SK-N-SH treated with all-trans-retinoic acid at 6 μM for 48 hours (cell line): ENCODE measurements around the gene LMAN1.

Experiments used
- ATAC-seq: fragments of 200-7000 bp; cut with Tn5 transposase; 3 replicates; pipeline ENCODE4 v1.9.1; 2020; ENCODE audit warnings: mild to moderate bottlenecking, moderate library complexity
- ARNTL ChIP-seq: fragments of 450-650 bp; formaldehyde crosslinking; IDR thresholded peaks from 2 replicates; pipeline ENCODE4 v1.5.0; 2020; ENCODE audit warnings: low read depth, mild to moderate bottlenecking, moderate library complexity, borderline replicate concordance
- BACH2 ChIP-seq: fragments of 250-450 bp; sonication (Bioruptor Pico); IDR thresholded peaks from 2 replicates; pipeline ENCODE4 v1.9.0; 2021; ENCODE audit warnings: mild to moderate bottlenecking, borderline replicate concordance
- CSDC2 ChIP-seq: fragments of 250-450 bp; sonication (Bioruptor Pico); IDR thresholded peaks from 2 replicates; pipeline ENCODE4 v1.5.0; 2020; ENCODE audit warnings: mild to moderate bottlenecking, moderate library complexity
- ESRRG ChIP-seq: fragments of 250-450 bp; sonication (Bioruptor Pico); IDR thresholded peaks from 2 replicates; pipeline ENCODE4 v1.6.1; 2021; ENCODE audit warnings: mild to moderate bottlenecking
- GLIS3 ChIP-seq: fragments of 250-450 bp; sonication (Bioruptor Pico); IDR thresholded peaks from 2 replicates; pipeline ENCODE4 v1.5.0; 2020; ENCODE audit warnings: mild to moderate bottlenecking, moderate library complexity
- ISL1 ChIP-seq: fragments of 250-450 bp; sonication (Bioruptor Pico); IDR thresholded peaks from 2 replicates; pipeline ENCODE4 v2.1.2; 2022; ENCODE audit warnings: mild to moderate bottlenecking, moderate library complexity
- OSR1 ChIP-seq: fragments of 250-450 bp; sonication (Bioruptor Pico); IDR thresholded peaks from 2 replicates; pipeline ENCODE4 v1.8.0; 2022; ENCODE audit warnings: moderate library complexity, mild to moderate bottlenecking, inconsistent platforms
- PATZ1 ChIP-seq: fragments of 250-450 bp; sonication (Bioruptor Pico); IDR thresholded peaks from 2 replicates; pipeline ENCODE4 v1.8.0; 2020; ENCODE audit warnings: mild to moderate bottlenecking, moderate library complexity, borderline replicate concordance
- PPARA ChIP-seq: fragments of 250-450 bp; sonication (Bioruptor Pico); IDR thresholded peaks from 2 replicates; pipeline ENCODE4 v1.5.0; 2020; ENCODE audit warnings: mild to moderate bottlenecking, borderline replicate concordance
- RARB ChIP-seq: fragments of 250-450 bp; sonication (Bioruptor Pico); IDR thresholded peaks from 2 replicates; pipeline ENCODE4 v1.8.0; 2021; ENCODE audit warnings: mild to moderate bottlenecking, moderate library complexity
- SNAI2 ChIP-seq: fragments of 250-450 bp; sonication (Bioruptor Pico); IDR thresholded peaks from 2 replicates; pipeline ENCODE4 v1.5.0; 2020; ENCODE audit warnings: mild to moderate bottlenecking, moderate library complexity
- TCF4 ChIP-seq: fragments of 250-450 bp; sonication (Bioruptor Pico); IDR thresholded peaks from 2 replicates; pipeline ENCODE4 v1.8.0; 2021; ENCODE audit warnings: mild to moderate bottlenecking, moderate library complexity, borderline replicate concordance
- TOX ChIP-seq: fragments of 250-450 bp; sonication (Bioruptor Pico); IDR thresholded peaks from 2 replicates; pipeline ENCODE4 v1.8.0; 2021; ENCODE audit warnings: mild to moderate bottlenecking, moderate library complexity, borderline replicate concordance
- TSHZ2 ChIP-seq: fragments of 250-450 bp; sonication (Bioruptor Pico); IDR thresholded peaks from 2 replicates; pipeline ENCODE4 v1.5.0; 2020; ENCODE audit warnings: mild to moderate bottlenecking, moderate library complexity
- ZFP3 ChIP-seq: fragments of 250-450 bp; sonication (Bioruptor Pico); IDR thresholded peaks from 2 replicates; pipeline ENCODE4 v1.5.0; 2020; ENCODE audit warnings: mild to moderate bottlenecking, moderate library complexity
- ZFP30 ChIP-seq: fragments of 450-650 bp; formaldehyde crosslinking; IDR thresholded peaks from 2 replicates; pipeline ENCODE4 v1.5.0; 2022; ENCODE audit warnings: mild to moderate bottlenecking, moderate library complexity
- ZNF565 ChIP-seq: fragments of 450-650 bp; formaldehyde crosslinking; conservative IDR thresholded peaks from 2 replicates; pipeline ENCODE4 v1.5.0; 2020; ENCODE audit warnings: low read depth, mild to moderate bottlenecking, moderate library complexity
- ZNF70 ChIP-seq: fragments of 450-650 bp; formaldehyde crosslinking; IDR thresholded peaks from 2 replicates; pipeline ENCODE4 v1.5.0; 2020; ENCODE audit warnings: mild to moderate bottlenecking, moderate library complexity
- ZNF8 ChIP-seq: fragments of 450-650 bp; formaldehyde crosslinking; IDR thresholded peaks from 2 replicates; pipeline ENCODE4 v1.5.0; 2020; ENCODE audit warnings: mild to moderate bottlenecking, moderate library complexity
- TF ChIP-seq, protein P1 (sequence below): fragments of 250-450 bp; sonication (Bioruptor Pico); IDR thresholded peaks from 2 replicates; pipeline ENCODE4 v1.8.0; 2021; ENCODE audit warnings: low read depth, mild to moderate bottlenecking, moderate library complexity, borderline replicate concordance
- TF ChIP-seq, protein P2 (sequence below): fragments of 250-450 bp; sonication (Bioruptor Pico); IDR thresholded peaks from 2 replicates; pipeline ENCODE4 v1.5.1; 2021; ENCODE audit warnings: mild to moderate bottlenecking, moderate library complexity

The LMAN1 gene

GRCh38 chr18:59380706-59381105 is 21.6 kb upstream of the LMAN1 start (continued):
- no peak for TF ChIP-seq PATZ1
- TF ChIP-seq ZFP3 (CRISPR knock-in tag): no peak
- TF ChIP-seq TCF4 (CRISPR knock-in tag): no peak
- no peak for TF ChIP-seq GLIS3 (CRISPR knock-in tag)
- TF ChIP-seq CSDC2 (CRISPR knock-in tag): no peak
- TF ChIP-seq ARNTL (CRISPR knock-in tag): no peak
- TF ChIP-seq ZNF70 (CRISPR knock-in tag): no peak

GRCh38 chr18:59379772-59380522 is 20.9 kb upstream of the LMAN1 start:
- ATAC-seq: no peak
- TF ChIP-seq ESRRG (no peak), ZFP3 (CRISPR knock-in tag) (no peak), CSDC2 (CRISPR knock-in tag) (no peak), PATZ1 (no peak), TCF4 (CRISPR knock-in tag) (no peak), RARB (CRISPR knock-in tag) (no peak), SNAI2 (CRISPR knock-in tag) (no peak), PPARA (no peak), ZNF565 (CRISPR knock-in tag) (no peak), ARNTL (CRISPR knock-in tag) (no peak), GLIS3 (CRISPR knock-in tag) (no peak), TSHZ2 (CRISPR knock-in tag) (no peak), ZNF8 (CRISPR knock-in tag) (no peak), TOX (no peak), ISL1 (CRISPR knock-in tag) (no peak), OSR1 (CRISPR knock-in tag) (no peak)
- TF ChIP-seq, protein P1, sequence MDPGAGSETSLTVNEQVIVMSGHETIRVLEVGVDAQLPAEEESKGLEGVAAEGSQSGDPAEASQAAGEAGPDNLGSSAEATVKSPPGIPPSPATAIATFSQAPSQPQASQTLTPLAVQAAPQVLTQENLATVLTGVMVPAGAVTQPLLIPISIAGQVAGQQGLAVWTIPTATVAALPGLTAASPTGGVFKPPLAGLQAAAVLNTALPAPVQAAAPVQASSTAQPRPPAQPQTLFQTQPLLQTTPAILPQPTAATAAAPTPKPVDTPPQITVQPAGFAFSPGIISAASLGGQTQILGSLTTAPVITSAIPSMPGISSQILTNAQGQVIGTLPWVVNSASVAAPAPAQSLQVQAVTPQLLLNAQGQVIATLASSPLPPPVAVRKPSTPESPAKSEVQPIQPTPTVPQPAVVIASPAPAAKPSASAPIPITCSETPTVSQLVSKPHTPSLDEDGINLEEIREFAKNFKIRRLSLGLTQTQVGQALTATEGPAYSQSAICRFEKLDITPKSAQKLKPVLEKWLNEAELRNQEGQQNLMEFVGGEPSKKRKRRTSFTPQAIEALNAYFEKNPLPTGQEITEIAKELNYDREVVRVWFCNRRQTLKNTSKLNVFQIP: no peak

DNA sequence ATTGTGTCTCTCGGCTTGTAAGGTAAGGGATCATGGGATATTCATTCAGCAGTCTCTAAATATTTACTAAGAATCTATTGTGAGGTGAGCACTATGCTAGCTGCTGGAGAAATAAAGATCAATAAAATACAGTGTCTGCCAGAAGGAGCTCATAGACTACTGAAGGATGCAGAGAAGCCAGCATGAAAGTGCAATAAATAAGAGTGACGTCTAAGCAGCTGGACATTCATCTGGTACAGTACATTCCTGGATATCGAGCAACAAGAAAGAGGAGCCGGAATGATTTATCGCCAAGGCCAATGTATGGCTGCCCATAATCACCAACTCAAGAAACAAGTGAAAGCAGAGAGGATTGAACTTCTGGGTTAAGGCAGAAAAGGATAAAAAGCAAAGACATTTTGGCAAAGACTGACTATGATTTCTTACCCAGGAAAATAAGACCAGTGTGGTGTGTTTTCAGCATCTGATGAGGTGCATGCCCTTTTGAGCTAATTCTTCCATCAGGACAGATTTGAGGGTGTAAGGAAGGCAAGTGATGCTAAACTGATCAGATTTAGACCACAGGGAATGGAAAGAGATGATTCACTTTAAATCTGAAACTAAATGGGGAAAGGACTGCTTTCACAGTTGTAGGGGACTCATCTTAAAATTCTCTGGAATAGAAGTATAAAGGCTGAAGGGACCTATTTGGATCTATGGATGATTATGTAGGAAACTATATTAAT is 18.7 kb upstream of the LMAN1 start:
- no peak for ATAC-seq
- TF ChIP-seq ISL1 (CRISPR knock-in tag): no peak
- TF ChIP-seq PATZ1: no peak
- no peak for TF ChIP-seq GLIS3 (CRISPR knock-in tag)
- no peak for TF ChIP-seq ESRRG
- TF ChIP-seq CSDC2 (CRISPR knock-in tag): no peak
- no peak for TF ChIP-seq RARB (CRISPR knock-in tag)
- TF ChIP-seq, protein P2, sequence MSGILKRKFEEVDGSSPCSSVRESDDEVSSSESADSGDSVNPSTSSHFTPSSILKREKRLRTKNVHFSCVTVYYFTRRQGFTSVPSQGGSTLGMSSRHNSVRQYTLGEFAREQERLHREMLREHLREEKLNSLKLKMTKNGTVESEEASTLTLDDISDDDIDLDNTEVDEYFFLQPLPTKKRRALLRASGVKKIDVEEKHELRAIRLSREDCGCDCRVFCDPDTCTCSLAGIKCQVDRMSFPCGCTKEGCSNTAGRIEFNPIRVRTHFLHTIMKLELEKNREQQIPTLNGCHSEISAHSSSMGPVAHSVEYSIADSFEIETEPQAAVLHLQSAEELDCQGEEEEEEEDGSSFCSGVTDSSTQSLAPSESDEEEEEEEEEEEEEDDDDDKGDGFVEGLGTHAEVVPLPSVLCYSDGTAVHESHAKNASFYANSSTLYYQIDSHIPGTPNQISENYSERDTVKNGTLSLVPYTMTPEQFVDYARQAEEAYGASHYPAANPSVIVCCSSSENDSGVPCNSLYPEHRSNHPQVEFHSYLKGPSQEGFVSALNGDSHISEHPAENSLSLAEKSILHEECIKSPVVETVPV (CRISPR knock-in tag): no peak
- TF ChIP-seq BACH2 (CRISPR knock-in tag): no peak
- TF ChIP-seq ZNF8 (CRISPR knock-in tag): no peak
- no peak for TF ChIP-seq ZFP3 (CRISPR knock-in tag)
- TF ChIP-seq SNAI2 (CRISPR knock-in tag): no peak
- TF ChIP-seq ZNF565 (CRISPR knock-in tag): no peak
- TF ChIP-seq ZFP30 (CRISPR knock-in tag): no peak
- TF ChIP-seq PPARA: no peak
- no peak for TF ChIP-seq ARNTL (CRISPR knock-in tag)
